SK-N-SH (cell line): ENCODE measurements around the gene CRPPA. TPM values are rescaled to one million over a fixed set of nuclear protein-coding genes. Genes with fewer than 3 reads are reported as not detected.

ENCODE experiments used
- CTCF ChIA-PET: fragments of 300-600, 350-600 bp; formaldehyde crosslinking; extraction: SDS; loops from one replicate; lab custom pipeline; 2021; lab: Yijun Ruan, JAX
- POLR2A ChIA-PET: fragments of 350-600 bp; sonication (Branson Sonifier 250); formaldehyde crosslinking; extraction: SDS; loops from one replicate; lab custom pipeline; 2020; ENCODE audit warnings: antibody characterized with exemption, inconsistent platforms; lab: Yijun Ruan, JAX
- DNase-seq: peaks from one replicate; pipeline ENCODE4 v3.0.0; 2012
- H2AFZ ChIP-seq: fragments of 200-600 bp; sonication (generic); 2 replicates; pipeline ENCODE4 v1.8.1; 2016; ENCODE audit warnings: antibody characterized with exemption, mild to moderate bottlenecking, low read depth
- H3F3A ChIP-seq: fragments of 200-600 bp; sonication (generic); replicated peaks from 2 replicates; pipeline ENCODE3; 2016; ENCODE audit warnings: antibody characterized with exemption, mild to moderate bottlenecking; ENCODE audit not compliant: insufficient read depth
- H3K27ac ChIP-seq, 2 experiments: fragments of 200-500 bp in 1 of 2; fragments of 200-600 bp in 1 of 2; sonication (Bioruptor generic) in 1 of 2; sonication (generic), shearing (Covaris generic) in 1 of 2; 2 replicates each; pipeline versions ENCODE4 v1.5.1 to v1.6.1; 2014 to 2016; ENCODE audit warnings: low read depth in 2 of 2, inconsistent platforms in 1 of 2, low read length in 1 of 2, mild to moderate bottlenecking in 1 of 2, mixed read lengths in 1 of 2
- H3K27me3 ChIP-seq: fragments of 200-600 bp; sonication (generic), shearing (Covaris generic); 2 replicates; pipeline ENCODE4 v1.6.1; 2016; ENCODE audit warnings: mixed run types; ENCODE audit not compliant: insufficient read depth
- H3K36me3 ChIP-seq, 2 experiments: fragments of 200-500 bp in 1 of 2; fragments of 200-600 bp in 1 of 2; sonication (Bioruptor generic) in 1 of 2; sonication (generic) in 1 of 2; replicated peaks in 1 of 2; 2 replicates each; pipeline versions ENCODE3 to v1.5.1; 2014 to 2016; ENCODE audit warnings: low read length in 1 of 2, mild to moderate bottlenecking in 1 of 2; ENCODE audit not compliant: insufficient read depth in 2 of 2, control insufficient read depth in 1 of 2
- H3K4me1 ChIP-seq, 2 experiments: fragments of 200-500 bp in 1 of 2; fragments of 200-600 bp in 1 of 2; sonication (Bioruptor generic) in 1 of 2; sonication (generic), shearing (Covaris generic) in 1 of 2; 2 replicates each; pipeline versions ENCODE4 v1.5.1 to v1.6.1; 2014 to 2016; ENCODE audit warnings: low read depth in 1 of 2, low read length in 1 of 2, mixed run types in 1 of 2; ENCODE audit not compliant: insufficient read depth in 2 of 2, control insufficient read depth in 1 of 2
- H3K4me2 ChIP-seq: fragments of 200-600 bp; sonication (generic), shearing (Covaris generic); 2 replicates; pipeline ENCODE4 v1.6.1; 2017; ENCODE audit warnings: mixed run types
- H3K4me3 ChIP-seq, 2 experiments: fragments of 200-500 bp in 1 of 2; fragments of 200-600 bp in 1 of 2; sonication (Bioruptor generic) in 1 of 2; sonication (generic), shearing (Covaris generic) in 1 of 2; 2 replicates each; pipeline versions ENCODE4 v1.5.1 to v1.8.1; 2014 to 2016; ENCODE audit warnings: low read depth in 2 of 2, inconsistent platforms in 1 of 2, low read length in 1 of 2, mild to moderate bottlenecking in 1 of 2, mixed read lengths in 1 of 2, moderate library complexity in 1 of 2
- H3K79me2 ChIP-seq: fragments of 200-600 bp; sonication (generic); 2 replicates; pipeline ENCODE4 v1.8.1; 2017; ENCODE audit warnings: mild to moderate bottlenecking; ENCODE audit not compliant: insufficient read depth
- H3K9ac ChIP-seq: fragments of 200-600 bp; sonication (generic); 2 replicates; pipeline ENCODE4 v1.6.1; 2017; ENCODE audit warnings: mixed run types
- H3K9me2 ChIP-seq: fragments of 200-600 bp; sonication (generic); 2 replicates; pipeline ENCODE4 v1.6.1; 2017; ENCODE audit warnings: mixed run types
- H3K9me3 ChIP-seq: fragments of 200-600 bp; sonication (generic); 2 replicates; pipeline ENCODE4 v1.6.1; 2017; ENCODE audit warnings: mixed run types, mild to moderate bottlenecking, moderate library complexity
- H4K20me1 ChIP-seq: fragments of 200-600 bp; sonication (generic); 2 replicates; pipeline ENCODE4 v1.6.1; 2017; ENCODE audit warnings: mild to moderate bottlenecking, mixed run types; ENCODE audit not compliant: insufficient read depth
- CHD2 ChIP-seq: fragments of 150-350 bp; IDR thresholded peaks from 2 replicates; pipeline ENCODE4 v1.6.1; 2018; ENCODE audit warnings: low read length; ENCODE audit not compliant: partially characterized antibody
- CTCF ChIP-seq: fragments of 200-600 bp; sonication (generic); IDR thresholded peaks from 2 replicates; pipeline ENCODE4 v1.6.1; 2017; ENCODE audit warnings: antibody characterized with exemption, mild to moderate bottlenecking, moderate library complexity
- EP300 ChIP-seq, 2 experiments: IDR thresholded peaks; 2 replicates each; pipeline versions ENCODE4 v1.4.0 to v1.6.1; 2012; ENCODE audit warnings: borderline replicate concordance in 1 of 2, low read depth in 1 of 2, low read length in 1 of 2
- FOSL2 ChIP-seq: IDR thresholded peaks from 2 replicates; pipeline ENCODE4 v1.4.0; 2012; ENCODE audit warnings: low read depth, mild to moderate bottlenecking, moderate library complexity, borderline replicate concordance
- GABPA ChIP-seq: IDR thresholded peaks from 2 replicates; pipeline ENCODE4 v1.4.0; 2012; ENCODE audit warnings: low read depth, mild to moderate bottlenecking
- GATA2 ChIP-seq: sonication (generic); formaldehyde crosslinking; IDR thresholded peaks from 2 replicates; pipeline ENCODE4 v1.5.0; 2020; ENCODE audit warnings: mild to moderate bottlenecking, missing genetic modification reagents
- MEF2A ChIP-seq: IDR thresholded peaks from 2 replicates; pipeline ENCODE4 v1.4.0; 2012; ENCODE audit warnings: low read depth, borderline replicate concordance
- MXI1 ChIP-seq: IDR thresholded peaks from 2 replicates; pipeline ENCODE4 v1.6.1; 2012; ENCODE audit warnings: mild to moderate bottlenecking, low read depth, low read length, improper control_type of control experiment
- POLR2AphosphoS5 ChIP-seq: IDR thresholded peaks from 2 replicates; pipeline ENCODE4 v1.6.1; 2012; ENCODE audit warnings: low read depth, low read length
- RAD21 ChIP-seq: IDR thresholded peaks from 2 replicates; pipeline ENCODE4 v1.6.1; 2012; ENCODE audit warnings: mild to moderate bottlenecking, low read length
- RCOR1 ChIP-seq: fragments of 150-350 bp; IDR thresholded peaks from 2 replicates; pipeline ENCODE4 v1.6.1; 2017; ENCODE audit warnings: antibody characterized with exemption, low read length
- RFX5 ChIP-seq: IDR thresholded peaks from 2 replicates; pipeline ENCODE4 v1.6.1; 2012; ENCODE audit warnings: mild to moderate bottlenecking, improper control_type of control experiment, low read length
- RXRA ChIP-seq: IDR thresholded peaks from 2 replicates; pipeline ENCODE4 v1.4.0; 2012; ENCODE audit warnings: low read depth, mild to moderate bottlenecking, borderline replicate concordance
- SMC3 ChIP-seq: IDR thresholded peaks from 2 replicates; pipeline ENCODE4 v1.6.1; 2012; ENCODE audit warnings: low read depth, low read length, improper control_type of control experiment
- TAF1 ChIP-seq: IDR thresholded peaks from 2 replicates; pipeline ENCODE4 v1.6.1; 2012; ENCODE audit warnings: low read depth, mild to moderate bottlenecking, low read length, moderate library complexity, borderline replicate concordance
- TCF12 ChIP-seq: IDR thresholded peaks from 2 replicates; pipeline ENCODE4 v1.4.0; 2012
- TEAD4 ChIP-seq: IDR thresholded peaks from 2 replicates; pipeline ENCODE4 v1.4.0; 2012; ENCODE audit warnings: mild to moderate bottlenecking, borderline replicate concordance; ENCODE audit not compliant: insufficient read depth
- WGBS: methylation state at CpG from one replicate; pipeline ENCODE4 v1.1.6; 2017; ENCODE audit warnings: low lambda C conversion rate; 5-methylcytosine and 5-hydroxymethylcytosine counted together
- polyA plus RNA-seq, 3 experiments: library from polyadenylated mRNA; depleted of rRNA; stranded (reverse); fragments of >200 nt; gene quantifications; 2 replicates each; pipeline ENCODE4 v1.2.3, GENCODE V29; 2012
- TF ChIP-seq, protein P1 (sequence below): IDR thresholded peaks from 2 replicates; pipeline ENCODE4 v1.4.0; 2012; ENCODE audit warnings: low read depth, borderline replicate concordance
- TF ChIP-seq, protein P2 (sequence below): IDR thresholded peaks from 2 replicates; pipeline ENCODE4 v1.6.1; 2012; ENCODE audit warnings: mild to moderate bottlenecking, low read depth, low read length, moderate library complexity
- TF ChIP-seq, protein P3 (sequence below): IDR thresholded peaks from 2 replicates; pipeline ENCODE4 v1.4.0; 2012; ENCODE audit warnings: low read depth, borderline replicate concordance
- TF ChIP-seq, protein P4 (sequence below): fragments of 150-350 bp; IDR thresholded peaks from 2 replicates; pipeline ENCODE4 v1.6.1; 2017; ENCODE audit warnings: antibody characterized with exemption, low read length, low read depth, borderline replicate concordance

The CRPPA gene
- polyA plus RNA-seq, 1 of the 3 experiments (the other 2 are of a cell fraction): 0.15 TPM

- TF ChIP-seq TAF1: no peak
Observed at GRCh38 chr7:16422103-16422435, 731 bp upstream of the CRPPA start (continued).

GRCh38 chr7:16420649-16421332, 547 bp downstream of the CRPPA start:
- Histone ChIP-seq H3K9ac (peak overlapping the region; percentile 67), H3K79me2 (no peaks in the 10 kb centered on the region), H3F3A (no peaks in the 10 kb centered on the region), H3K9me2 (no peaks in the 10 kb centered on the region), H3K27ac (peak overlapping the region; percentile 69 to 95), H3K4me2 (peak overlapping the region; percentile 85), H2AFZ (peak overlapping the region; percentile 80), H3K4me3 (peak overlapping the region; percentile 59), H3K4me1 (peaks cover 0 to 15% of the 10 kb centered on the region in 2 experiments; a peak in 1 of 4 replicates), H3K9me3 (no peaks in the 10 kb centered on the region), H4K20me1 (no peaks in the 10 kb centered on the region), H3K27me3 (no peaks in the 10 kb centered on the region), H3K36me3 (no peaks in the 10 kb centered on the region)
- WGBS: 3% methylated on average over 21 of the region's 56 CpGs
- peak; percentile 88 for DNase-seq
- ChIA-PET CTCF (interaction anchor here (0.6 to 6.2 kb wide), 11 partner anchors 8 to 343 kb away, joined by 3 to 56 read pairs (median 4); no protein-coding TSS in a partner anchor), POLR2A (interaction anchor here (0.9 to 1.9 kb wide), 9 partner anchors 10 to 225 kb away, joined by 3 to 11 read pairs (median 4); partner anchors contain the start of genes ANKMY2, BZW2 and SOSTDC1)
- TF ChIP-seq EP300 (IDR thresholded peaks at IDR 0.05; ENCODE audit: borderline replicate concordance in 1 of 2, low read depth in 1 of 2, low read length in 1 of 2): no peak
- TF ChIP-seq GATA2 (CRISPR knock-in tag): 0 out of 2 replicates have a peak, but pooled peaks have one; percentile 22
- peak; percentile 8; the same call in 1 of the 2 replicates for TF ChIP-seq MXI1
- peak; percentile 95 for TF ChIP-seq POLR2AphosphoS5
- TF ChIP-seq FOSL2: no peak
- no peak for TF ChIP-seq RFX5
- TF ChIP-seq RAD21: peak; percentile 33
- TF ChIP-seq CHD2: peak; percentile 88
- peak; percentile 31 for TF ChIP-seq TAF1
- TF ChIP-seq TCF12: no peak
- TF ChIP-seq, protein P1, sequence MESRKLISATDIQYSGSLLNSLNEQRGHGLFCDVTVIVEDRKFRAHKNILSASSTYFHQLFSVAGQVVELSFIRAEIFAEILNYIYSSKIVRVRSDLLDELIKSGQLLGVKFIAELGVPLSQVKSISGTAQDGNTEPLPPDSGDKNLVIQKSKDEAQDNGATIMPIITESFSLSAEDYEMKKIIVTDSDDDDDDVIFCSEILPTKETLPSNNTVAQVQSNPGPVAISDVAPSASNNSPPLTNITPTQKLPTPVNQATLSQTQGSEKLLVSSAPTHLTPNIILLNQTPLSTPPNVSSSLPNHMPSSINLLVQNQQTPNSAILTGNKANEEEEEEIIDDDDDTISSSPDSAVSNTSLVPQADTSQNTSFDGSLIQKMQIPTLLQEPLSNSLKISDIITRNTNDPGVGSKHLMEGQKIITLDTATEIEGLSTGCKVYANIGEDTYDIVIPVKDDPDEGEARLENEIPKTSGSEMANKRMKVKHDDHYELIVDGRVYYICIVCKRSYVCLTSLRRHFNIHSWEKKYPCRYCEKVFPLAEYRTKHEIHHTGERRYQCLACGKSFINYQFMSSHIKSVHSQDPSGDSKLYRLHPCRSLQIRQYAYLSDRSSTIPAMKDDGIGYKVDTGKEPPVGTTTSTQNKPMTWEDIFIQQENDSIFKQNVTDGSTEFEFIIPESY: peak; percentile 73; the same call in 1 of the 2 replicates
- no peak for TF ChIP-seq MEF2A
- 0 out of 2 replicates have a peak, but pooled peaks have one; percentile 8 for TF ChIP-seq SMC3
- TF ChIP-seq, protein P2, sequence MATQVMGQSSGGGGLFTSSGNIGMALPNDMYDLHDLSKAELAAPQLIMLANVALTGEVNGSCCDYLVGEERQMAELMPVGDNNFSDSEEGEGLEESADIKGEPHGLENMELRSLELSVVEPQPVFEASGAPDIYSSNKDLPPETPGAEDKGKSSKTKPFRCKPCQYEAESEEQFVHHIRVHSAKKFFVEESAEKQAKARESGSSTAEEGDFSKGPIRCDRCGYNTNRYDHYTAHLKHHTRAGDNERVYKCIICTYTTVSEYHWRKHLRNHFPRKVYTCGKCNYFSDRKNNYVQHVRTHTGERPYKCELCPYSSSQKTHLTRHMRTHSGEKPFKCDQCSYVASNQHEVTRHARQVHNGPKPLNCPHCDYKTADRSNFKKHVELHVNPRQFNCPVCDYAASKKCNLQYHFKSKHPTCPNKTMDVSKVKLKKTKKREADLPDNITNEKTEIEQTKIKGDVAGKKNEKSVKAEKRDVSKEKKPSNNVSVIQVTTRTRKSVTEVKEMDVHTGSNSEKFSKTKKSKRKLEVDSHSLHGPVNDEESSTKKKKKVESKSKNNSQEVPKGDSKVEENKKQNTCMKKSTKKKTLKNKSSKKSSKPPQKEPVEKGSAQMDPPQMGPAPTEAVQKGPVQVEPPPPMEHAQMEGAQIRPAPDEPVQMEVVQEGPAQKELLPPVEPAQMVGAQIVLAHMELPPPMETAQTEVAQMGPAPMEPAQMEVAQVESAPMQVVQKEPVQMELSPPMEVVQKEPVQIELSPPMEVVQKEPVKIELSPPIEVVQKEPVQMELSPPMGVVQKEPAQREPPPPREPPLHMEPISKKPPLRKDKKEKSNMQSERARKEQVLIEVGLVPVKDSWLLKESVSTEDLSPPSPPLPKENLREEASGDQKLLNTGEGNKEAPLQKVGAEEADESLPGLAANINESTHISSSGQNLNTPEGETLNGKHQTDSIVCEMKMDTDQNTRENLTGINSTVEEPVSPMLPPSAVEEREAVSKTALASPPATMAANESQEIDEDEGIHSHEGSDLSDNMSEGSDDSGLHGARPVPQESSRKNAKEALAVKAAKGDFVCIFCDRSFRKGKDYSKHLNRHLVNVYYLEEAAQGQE: no peak
- peak; percentile 38 for TF ChIP-seq CTCF
- TF ChIP-seq TEAD4: no peak
- TF ChIP-seq RCOR1: no peak; the same call in 1 of the 2 replicates
- TF ChIP-seq RXRA: no peak
- TF ChIP-seq, protein P3, sequence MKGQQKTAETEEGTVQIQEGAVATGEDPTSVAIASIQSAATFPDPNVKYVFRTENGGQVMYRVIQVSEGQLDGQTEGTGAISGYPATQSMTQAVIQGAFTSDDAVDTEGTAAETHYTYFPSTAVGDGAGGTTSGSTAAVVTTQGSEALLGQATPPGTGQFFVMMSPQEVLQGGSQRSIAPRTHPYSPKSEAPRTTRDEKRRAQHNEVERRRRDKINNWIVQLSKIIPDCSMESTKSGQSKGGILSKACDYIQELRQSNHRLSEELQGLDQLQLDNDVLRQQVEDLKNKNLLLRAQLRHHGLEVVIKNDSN: no peak
- TF ChIP-seq, protein P4, sequence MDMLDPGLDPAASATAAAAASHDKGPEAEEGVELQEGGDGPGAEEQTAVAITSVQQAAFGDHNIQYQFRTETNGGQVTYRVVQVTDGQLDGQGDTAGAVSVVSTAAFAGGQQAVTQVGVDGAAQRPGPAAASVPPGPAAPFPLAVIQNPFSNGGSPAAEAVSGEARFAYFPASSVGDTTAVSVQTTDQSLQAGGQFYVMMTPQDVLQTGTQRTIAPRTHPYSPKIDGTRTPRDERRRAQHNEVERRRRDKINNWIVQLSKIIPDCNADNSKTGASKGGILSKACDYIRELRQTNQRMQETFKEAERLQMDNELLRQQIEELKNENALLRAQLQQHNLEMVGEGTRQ: no peak
- no peak for TF ChIP-seq GABPA
